Peyer's patch (tissue), 4 donors: ENCODE measurements around the gene CPO.

ENCODE experiments used
- POLR2A ChIP-seq, 2 donors: fragments of 450-650 bp; IDR thresholded peaks; one replicate each; pipeline ENCODE4 v1.5.1; 2017; ENCODE audit warnings: antibody characterized with exemption in 2 of 2, mild to moderate bottlenecking in 2 of 2, moderate library complexity in 2 of 2
- TF ChIP-seq, protein P1 (sequence below), 6 experiments: fragments of 450-650 bp in 4 of 6; fragments of 200-600 bp in 2 of 6; sonication (generic) in 1 of 6; IDR thresholded peaks; one replicate each; pipeline ENCODE4 v1.5.1; 2017 to 2019; ENCODE audit warnings: antibody characterized with exemption in 6 of 6, mild to moderate bottlenecking in 3 of 6, moderate library complexity in 1 of 6

DNA sequence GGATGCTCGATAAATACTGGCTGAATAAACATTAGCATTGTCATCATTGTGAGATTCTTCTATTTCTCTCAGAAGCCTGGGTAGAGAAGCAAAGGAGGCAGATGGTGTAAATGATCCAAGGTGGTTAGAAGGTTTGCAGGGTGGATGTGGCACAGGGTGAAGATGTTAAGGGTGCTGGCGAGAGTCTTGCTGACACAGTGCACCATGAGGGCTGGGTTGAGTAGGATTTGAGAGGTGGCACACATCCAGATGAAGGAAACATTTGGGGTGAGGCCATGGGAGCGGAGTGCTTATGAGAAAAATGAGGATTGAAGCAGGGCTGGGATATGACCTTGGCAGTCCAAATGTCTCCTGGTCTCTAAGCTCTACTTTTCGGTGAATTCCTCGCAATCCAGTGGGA is 17.8 kb upstream of the CPO start:
- TF ChIP-seq, protein P1, sequence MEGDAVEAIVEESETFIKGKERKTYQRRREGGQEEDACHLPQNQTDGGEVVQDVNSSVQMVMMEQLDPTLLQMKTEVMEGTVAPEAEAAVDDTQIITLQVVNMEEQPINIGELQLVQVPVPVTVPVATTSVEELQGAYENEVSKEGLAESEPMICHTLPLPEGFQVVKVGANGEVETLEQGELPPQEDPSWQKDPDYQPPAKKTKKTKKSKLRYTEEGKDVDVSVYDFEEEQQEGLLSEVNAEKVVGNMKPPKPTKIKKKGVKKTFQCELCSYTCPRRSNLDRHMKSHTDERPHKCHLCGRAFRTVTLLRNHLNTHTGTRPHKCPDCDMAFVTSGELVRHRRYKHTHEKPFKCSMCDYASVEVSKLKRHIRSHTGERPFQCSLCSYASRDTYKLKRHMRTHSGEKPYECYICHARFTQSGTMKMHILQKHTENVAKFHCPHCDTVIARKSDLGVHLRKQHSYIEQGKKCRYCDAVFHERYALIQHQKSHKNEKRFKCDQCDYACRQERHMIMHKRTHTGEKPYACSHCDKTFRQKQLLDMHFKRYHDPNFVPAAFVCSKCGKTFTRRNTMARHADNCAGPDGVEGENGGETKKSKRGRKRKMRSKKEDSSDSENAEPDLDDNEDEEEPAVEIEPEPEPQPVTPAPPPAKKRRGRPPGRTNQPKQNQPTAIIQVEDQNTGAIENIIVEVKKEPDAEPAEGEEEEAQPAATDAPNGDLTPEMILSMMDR (IDR thresholded peaks at IDR 0.05), result no peak
- no peak for TF ChIP-seq POLR2A (IDR thresholded peaks at IDR 0.05)
